Natural killer cell (primary cell): ENCODE data around the gene P3H3. TPM values are rescaled to one million over a fixed set of nuclear protein-coding genes. Genes with fewer than 3 reads are reported as not detected.

Source experiments
- ATAC-seq, 3 donors: fragments of 150-1000 bp in 2 of 3; fragments of 200-7000 bp in 1 of 3; cut with Tn5 transposase; 1 replicate in 1 of 3; 2 replicates in 2 of 3; pipeline ENCODE4 v1.10.0; 2021; ENCODE audit warnings: mild to moderate bottlenecking in 2 of 3, moderate library complexity in 2 of 3
- DNase-seq, 2 donors: peaks; one replicate each; pipeline versions ENCODE4 v3.0.0 to v3.0.0-alpha.2; 2013 to 2021; ENCODE audit warnings: mixed read lengths in 1 of 2
- H3K27ac ChIP-seq: one replicate; pipeline ENCODE4 v1.5.1; 2013; ENCODE audit warnings: mild to moderate bottlenecking, low read length
- H3K27me3 ChIP-seq: one replicate; pipeline ENCODE4 v1.6.1; 2013; ENCODE audit warnings: low read length; ENCODE audit not compliant: control insufficient read depth, insufficient read depth
- H3K36me3 ChIP-seq: one replicate; pipeline ENCODE4 v1.6.1; 2013; ENCODE audit warnings: low read length; ENCODE audit not compliant: control insufficient read depth, insufficient read depth
- H3K4me1 ChIP-seq: one replicate; pipeline ENCODE4 v1.6.1; 2013; ENCODE audit warnings: low read length; ENCODE audit not compliant: control insufficient read depth, insufficient read depth
- H3K4me3 ChIP-seq: one replicate; pipeline ENCODE4 v1.5.1; 2013; ENCODE audit warnings: low read length
- H3K9me3 ChIP-seq: one replicate; pipeline ENCODE4 v1.6.1; 2013; ENCODE audit warnings: low read length; ENCODE audit not compliant: control insufficient read depth, insufficient read depth
- H3K27ac Mint-ChIP-seq, 2 donors: one replicate each; pipeline ENCODE4 v1.8.0; 2022; ENCODE audit warnings: mild to moderate bottlenecking in 2 of 2, mixed read lengths in 2 of 2, moderate library complexity in 1 of 2
- H3K27me3 Mint-ChIP-seq, 2 donors: one replicate each; pipeline ENCODE4 v1.8.0; 2022; ENCODE audit warnings: low read depth in 2 of 2, mixed read lengths in 2 of 2
- H3K36me3 Mint-ChIP-seq: one replicate; pipeline ENCODE4 v1.8.0; 2022; ENCODE audit warnings: mixed read lengths
- H3K4me1 Mint-ChIP-seq, 2 donors: one replicate each; pipeline ENCODE4 v1.8.0; 2022; ENCODE audit warnings: mixed read lengths in 2 of 2
- H3K4me3 Mint-ChIP-seq: one replicate; pipeline ENCODE4 v1.8.0; 2022; ENCODE audit warnings: mild to moderate bottlenecking, moderate library complexity, mixed read lengths
- H3K9me3 Mint-ChIP-seq, 2 donors: one replicate each; pipeline ENCODE4 v1.8.0; 2022; ENCODE audit warnings: mixed read lengths in 2 of 2
- CTCF ChIP-seq: fragments of 200-600 bp; IDR thresholded peaks from one replicate; pipeline ENCODE4 v1.8.0; 2022; ENCODE audit warnings: antibody characterized with exemption
- WGBS: methylation state at CpG from one replicate; pipeline ENCODE4 v1.1.7; 2013; ENCODE audit warnings: missing lambda C conversion rate; ENCODE audit not compliant: insufficient coverage; 5-methylcytosine and 5-hydroxymethylcytosine counted together
- intact Hi-C: fragments of 100-400 bp; cut with micrococcal nuclease; formaldehyde crosslinking; loops from one replicate; pipeline ENCODE4 v1.14.2; 2022
- total RNA-seq, 4 donors: library from RNA; stranded (reverse); fragments of 120-200 nt in 1 of 4; gene quantifications; one replicate each; pipeline versions ENCODE4 v1.2.3 to v1.2.4, GENCODE V29; 2013 to 2022

The P3H3 gene
- total RNA-seq, 3 donors from 2014 or later (not counting 1 experiment from before 2014, with no cell fraction given): 0.72 to 1.8 TPM; not detected in 1

GRCh38 chr12:6860116-6860515 is 31.9 kb downstream of the P3H3 start:
- DNase-seq: no peak
- Mint-ChIP-seq H3K9me3 (no peaks in the 10 kb centered on the region), H3K27ac (no peak overlapping the region), H3K36me3 (peaks cover 6% of the 10 kb centered on the region), H3K4me1 (no peaks in the 10 kb centered on the region), H3K4me3 (no peak overlapping the region), H3K27me3 (no peaks in the 10 kb centered on the region)
- Histone ChIP-seq H3K9me3 (no peaks in the 10 kb centered on the region), H3K36me3 (peaks cover 74% of the 10 kb centered on the region), H3K4me3 (no peak overlapping the region), H3K4me1 (no peaks in the 10 kb centered on the region), H3K27me3 (no peaks in the 10 kb centered on the region), H3K27ac (no peak overlapping the region)
- no peak for TF ChIP-seq CTCF
- 96% methylated on average over 9 of the region's 9 CpGs for WGBS
- intact Hi-C loops: no loop called here
- ATAC-seq: no peak

- Mint-ChIP-seq H3K9me3 (no peaks in the 10 kb centered on the region), H3K36me3 (peaks cover 6% of the 10 kb centered on the region), H3K4me3 (no peak overlapping the region), H3K27me3 (no peaks in the 10 kb centered on the region), H3K4me1 (no peaks in the 10 kb centered on the region), H3K27ac (peak overlapping the region in 1 of 2 donors; percentile 40)
- 97% methylated on average over 7 of the region's 7 CpGs for WGBS
- no peak for TF ChIP-seq CTCF
- Histone ChIP-seq H3K4me3 (no peak overlapping the region), H3K4me1 (no peaks in the 10 kb centered on the region), H3K9me3 (no peaks in the 10 kb centered on the region), H3K27me3 (no peaks in the 10 kb centered on the region), H3K27ac (no peak overlapping the region), H3K36me3 (peaks cover 70% of the 10 kb centered on the region)
- DNase-seq (no peak), ATAC-seq (no peak)
- intact Hi-C loops: no loop called here
Measured at GRCh38 chr12:6860942-6861341, 32.7 kb downstream of the P3H3 start.

GRCh38 chr12:6861391-6861790 is 33.2 kb downstream of the P3H3 start:
- ATAC-seq: no peak
- Histone ChIP-seq H3K27ac (no peak overlapping the region), H3K36me3 (peaks cover 66% of the 10 kb centered on the region), H3K4me1 (no peaks in the 10 kb centered on the region), H3K9me3 (no peaks in the 10 kb centered on the region), H3K4me3 (no peak overlapping the region), H3K27me3 (no peaks in the 10 kb centered on the region)
- Mint-ChIP-seq H3K27ac (peak overlapping the region in 1 of 2 donors; percentile 40), H3K27me3 (no peaks in the 10 kb centered on the region), H3K4me3 (no peak overlapping the region), H3K36me3 (peaks cover 6% of the 10 kb centered on the region), H3K4me1 (no peaks in the 10 kb centered on the region), H3K9me3 (no peaks in the 10 kb centered on the region)
- WGBS: 96% methylated on average over 9 of the region's 9 CpGs
- no peak for TF ChIP-seq CTCF
- no peak for DNase-seq
- intact Hi-C loops: no loop called here

- Mint-ChIP-seq H3K4me3 (no peak overlapping the region), H3K9me3 (no peaks in the 10 kb centered on the region), H3K4me1 (peaks cover 0 to 5% of the 10 kb centered on the region in 2 donors), H3K27ac (no peak overlapping the region), H3K36me3 (peaks cover 6% of the 10 kb centered on the region), H3K27me3 (no peaks in the 10 kb centered on the region)
- H3K4me3 ChIP-seq: no peak overlapping the region
- DNase-seq: no peak
- intact Hi-C loops: no loop called here
- H3K9me3 ChIP-seq: no peaks in the 10 kb centered on the region
- TF ChIP-seq CTCF: no peak
- over 99% methylated on average over 11 of the region's 11 CpGs for WGBS
- H3K27ac ChIP-seq: no peak overlapping the region
- peaks cover 51% of the 10 kb centered on the region for H3K36me3 ChIP-seq
- ATAC-seq: no peak
- H3K27me3 ChIP-seq: no peaks in the 10 kb centered on the region
- H3K4me1 ChIP-seq: peaks cover 9% of the 10 kb centered on the region
Measured at GRCh38 chr12:6863033-6863432, 34.8 kb downstream of the P3H3 start.
